GM21717 (cell line): ENCODE data around the gene POU2AF1.

ENCODE experiments used
- ATAC-seq: cut with Tn5 transposase; IDR thresholded peaks from one replicate; pipeline ENCODE4 v1.9.1; 2021; ENCODE audit warnings: mild to moderate bottlenecking, moderate library complexity; ENCODE audit not compliant: unreplicated experiment

Gene POU2AF1

GRCh38 chr11:111378861-111379601 lies at the start of gene POU2AF1:
Gene POU2AF1 (minus strand): TSS chr11:111379275. CDS start chr11:111379177, 98 bp downstream.
- peak; percentile 55 for ATAC-seq

- no peak for ATAC-seq
Observed at GRCh38 chr11:111428113-111428876, 49.2 kb upstream of the POU2AF1 start.

- no peak for ATAC-seq
Observed at GRCh38 chr11:111427471-111427912, 48.4 kb upstream of the POU2AF1 start.

- ATAC-seq: no peak
Observed at GRCh38 chr11:111426617-111427016, 47.5 kb upstream of the POU2AF1 start.

GRCh38 chr11:111423250-111423615 lies 44.2 kb upstream of the POU2AF1 start:
- ATAC-seq: no peak

GRCh38 chr11:111422494-111423249 lies 43.6 kb upstream of the POU2AF1 start:
- ATAC-seq: peak; percentile 81

GRCh38 chr11:111421251-111421650 lies 42.2 kb upstream of the POU2AF1 start:
- ATAC-seq: no peak

- ATAC-seq: no peak
Observed at GRCh38 chr11:111419641-111420327, 40.7 kb upstream of the POU2AF1 start.

GRCh38 chr11:111419181-111419580 lies 40.1 kb upstream of the POU2AF1 start:
- ATAC-seq: no peak

GRCh38 chr11:111418436-111418787 lies 39.3 kb upstream of the POU2AF1 start:
- ATAC-seq: no peak

GRCh38 chr11:111417766-111418435 lies 38.8 kb upstream of the POU2AF1 start:
- peak; percentile 38 for ATAC-seq

GRCh38 chr11:111417011-111417765 lies 38.1 kb upstream of the POU2AF1 start:
- ATAC-seq: peak; percentile 68

GRCh38 chr11:111416231-111416960 lies 37.3 kb upstream of the POU2AF1 start:
- ATAC-seq: no peak

- ATAC-seq: no peak
Observed at GRCh38 chr11:111414936-111415335, 35.9 kb upstream of the POU2AF1 start.

GRCh38 chr11:111414267-111414931 lies 35.3 kb upstream of the POU2AF1 start:
- ATAC-seq: peak; percentile 26

GRCh38 chr11:111413849-111414248 lies 34.8 kb upstream of the POU2AF1 start:
- no peak for ATAC-seq

GRCh38 chr11:111412293-111412692 lies 33.2 kb upstream of the POU2AF1 start:
- no peak for ATAC-seq

- ATAC-seq: no peak
Observed at GRCh38 chr11:111411456-111411855, 32.4 kb upstream of the POU2AF1 start.
